Osteoblast (primary cell): Measurements from ENCODE around the gene SIX4. TPM values are rescaled to one million over a fixed set of nuclear protein-coding genes. Genes with fewer than 3 reads are reported as not detected.

Source experiments
- DNase-seq: peaks from one replicate; pipeline ENCODE4 v3.0.0; 2011; ENCODE audit warnings: low spot score, mixed read lengths; ENCODE audit not compliant: insufficient read length; ENCODE audit errors: missing footprints
- H2AFZ ChIP-seq: 2 replicates; pipeline ENCODE4 v1.6.0; 2011; ENCODE audit warnings: mild to moderate bottlenecking, low read length
- H3K27ac ChIP-seq: 2 replicates; pipeline ENCODE4 v1.5.1; 2011; ENCODE audit warnings: mild to moderate bottlenecking, low read depth, low read length, moderate library complexity
- H3K27me3 ChIP-seq: 2 replicates; pipeline ENCODE4 v1.6.0; 2012; ENCODE audit warnings: mild to moderate bottlenecking, control low read depth, inconsistent platforms, low read length, moderate library complexity; ENCODE audit not compliant: insufficient read depth
- H3K36me3 ChIP-seq: 2 replicates; pipeline ENCODE4 v1.5.1; 2011; ENCODE audit warnings: mild to moderate bottlenecking, low read length, control low read depth, moderate library complexity; ENCODE audit not compliant: insufficient read depth
- H3K4me1 ChIP-seq: 2 replicates; pipeline ENCODE4 v1.5.1; 2011; ENCODE audit warnings: mild to moderate bottlenecking, low read length, control low read depth, moderate library complexity; ENCODE audit not compliant: insufficient read depth
- H3K4me2 ChIP-seq: 2 replicates; pipeline ENCODE4 v1.6.0; 2011; ENCODE audit warnings: mild to moderate bottlenecking, low read length; ENCODE audit not compliant: insufficient read depth
- H3K4me3 ChIP-seq: fragments of 200-600 bp; sonication (generic); 3 replicates; pipeline ENCODE4 v1.5.1; 2012; ENCODE audit warnings: mild to moderate bottlenecking, low read length, inconsistent platforms; ENCODE audit not compliant: insufficient read depth
- H3K79me2 ChIP-seq: 2 replicates; pipeline ENCODE4 v1.6.0; 2012; ENCODE audit warnings: mild to moderate bottlenecking, low read length, control low read depth, inconsistent platforms; ENCODE audit not compliant: insufficient read depth
- H3K9me3 ChIP-seq: 2 replicates; pipeline ENCODE4 v1.5.1; 2011; ENCODE audit warnings: low read depth, low read length, control low read depth
- H4K20me1 ChIP-seq: 2 replicates; pipeline ENCODE4 v1.6.0; 2012; ENCODE audit warnings: mild to moderate bottlenecking, low read length, control low read depth; ENCODE audit not compliant: insufficient read depth
- total RNA-seq: library from RNA; depleted of rRNA; stranded (reverse); fragments of >200 nt; gene quantifications from 2 replicates; pipeline ENCODE4 v1.2.3, GENCODE V29; 2012
- TF ChIP-seq, protein P1 (sequence below): IDR thresholded peaks from 2 replicates; pipeline ENCODE4 v1.5.1; 2011; ENCODE audit warnings: mild to moderate bottlenecking, low read depth, low read length, moderate library complexity; ENCODE audit errors: extremely low read depth

The SIX4 gene
- total RNA-seq, 1 donor = 14.5 TPM

DNA sequence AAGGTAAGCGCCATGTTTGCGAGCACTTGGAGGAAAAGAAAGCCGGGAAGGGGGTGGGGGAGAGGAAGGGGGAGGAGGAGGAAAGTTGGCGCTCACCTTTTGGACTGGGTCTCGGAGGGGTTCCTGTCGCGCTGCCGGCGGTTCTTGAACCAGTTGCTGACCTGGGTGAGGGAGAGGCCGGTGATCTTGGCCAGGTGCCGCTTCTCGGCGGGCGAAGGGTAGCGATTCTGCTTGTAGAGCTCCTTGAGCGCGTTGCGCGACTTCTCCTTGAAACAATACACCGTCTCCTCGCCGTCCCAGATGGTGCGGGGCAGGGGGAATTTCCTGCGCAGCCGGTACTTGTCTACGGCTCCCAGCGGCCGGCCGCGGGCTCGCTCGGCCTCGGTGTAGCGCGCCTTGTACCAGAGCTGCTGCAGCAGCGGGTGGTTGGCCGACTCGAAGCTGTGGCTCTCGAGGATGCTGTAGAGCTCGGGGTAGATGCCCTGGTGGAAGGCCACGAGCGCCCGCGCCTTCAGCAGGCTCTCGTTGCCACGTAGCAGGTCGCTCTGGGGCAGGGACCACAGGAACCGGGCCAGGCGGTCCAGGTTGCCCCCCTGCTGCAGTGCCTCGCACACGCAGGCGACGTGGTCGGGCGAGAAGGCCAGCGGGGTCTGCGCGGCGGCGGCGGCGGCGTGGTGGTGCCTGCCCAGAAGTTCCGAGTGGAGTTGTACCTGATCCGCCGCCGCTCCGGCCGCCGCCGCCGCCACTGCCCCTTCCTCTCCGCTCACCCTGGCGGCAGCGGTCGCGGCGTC lies 840 bp downstream of the SIX4 start:
- Histone ChIP-seq H3K4me2 (peak overlapping the region; percentile 74), H3K36me3 (peaks cover 18% of the 10 kb centered on the region), H3K4me3 (peak overlapping the region; percentile 76), H2AFZ (peak overlapping the region; percentile 91), H3K79me2 (peaks cover 48% of the 10 kb centered on the region), H3K4me1 (peaks cover 8% of the 10 kb centered on the region), H3K27ac (peak overlapping the region; percentile 86), H3K9me3 (no peaks in the 10 kb centered on the region), H4K20me1 (peaks cover 26% of the 10 kb centered on the region), H3K27me3 (no peaks in the 10 kb centered on the region)
- TF ChIP-seq, protein P1, sequence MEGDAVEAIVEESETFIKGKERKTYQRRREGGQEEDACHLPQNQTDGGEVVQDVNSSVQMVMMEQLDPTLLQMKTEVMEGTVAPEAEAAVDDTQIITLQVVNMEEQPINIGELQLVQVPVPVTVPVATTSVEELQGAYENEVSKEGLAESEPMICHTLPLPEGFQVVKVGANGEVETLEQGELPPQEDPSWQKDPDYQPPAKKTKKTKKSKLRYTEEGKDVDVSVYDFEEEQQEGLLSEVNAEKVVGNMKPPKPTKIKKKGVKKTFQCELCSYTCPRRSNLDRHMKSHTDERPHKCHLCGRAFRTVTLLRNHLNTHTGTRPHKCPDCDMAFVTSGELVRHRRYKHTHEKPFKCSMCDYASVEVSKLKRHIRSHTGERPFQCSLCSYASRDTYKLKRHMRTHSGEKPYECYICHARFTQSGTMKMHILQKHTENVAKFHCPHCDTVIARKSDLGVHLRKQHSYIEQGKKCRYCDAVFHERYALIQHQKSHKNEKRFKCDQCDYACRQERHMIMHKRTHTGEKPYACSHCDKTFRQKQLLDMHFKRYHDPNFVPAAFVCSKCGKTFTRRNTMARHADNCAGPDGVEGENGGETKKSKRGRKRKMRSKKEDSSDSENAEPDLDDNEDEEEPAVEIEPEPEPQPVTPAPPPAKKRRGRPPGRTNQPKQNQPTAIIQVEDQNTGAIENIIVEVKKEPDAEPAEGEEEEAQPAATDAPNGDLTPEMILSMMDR = no peak
- DNase-seq = peak; percentile 81

DNA sequence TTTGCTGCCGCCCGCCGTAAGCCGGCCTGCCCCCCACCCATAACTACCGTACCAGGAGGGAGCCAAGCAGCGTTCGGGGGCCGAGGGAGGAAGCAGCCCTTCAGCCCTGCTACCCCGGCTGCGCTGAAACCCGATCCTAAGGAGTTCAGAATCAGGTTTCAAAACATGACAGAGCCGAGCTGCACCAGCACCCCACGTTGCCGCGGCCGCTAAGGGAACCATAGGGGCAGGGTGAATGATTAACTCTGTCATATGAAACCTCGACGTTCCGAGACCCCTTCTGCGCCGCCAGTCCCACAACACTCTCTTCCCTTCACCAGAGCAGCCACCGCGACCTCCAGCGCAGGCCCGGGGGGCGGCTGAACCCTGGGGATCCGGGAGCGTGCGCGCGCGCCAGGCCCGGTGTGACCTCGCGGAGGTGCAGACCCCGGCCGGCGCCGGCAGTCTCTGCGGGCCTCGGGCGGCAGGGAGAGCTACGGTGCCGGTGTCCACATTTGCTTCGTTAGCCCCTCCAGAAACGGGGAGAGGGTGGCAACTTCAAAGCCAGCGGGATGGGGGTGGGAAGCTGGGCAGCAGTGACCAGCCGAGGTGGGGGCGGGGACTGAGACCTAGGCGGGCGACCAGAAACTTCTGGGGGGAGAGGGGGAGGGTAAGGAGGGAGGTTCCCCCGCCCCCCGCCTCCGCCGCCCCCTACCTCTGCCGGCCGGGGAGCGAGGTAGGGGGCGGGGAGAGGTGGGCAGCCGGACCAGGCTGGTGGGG lies 1.6 kb downstream of the SIX4 start:
- Histone ChIP-seq H3K4me2 (peak overlapping the region; percentile 74), H3K36me3 (peaks cover 21% of the 10 kb centered on the region), H4K20me1 (peaks cover 26% of the 10 kb centered on the region), H3K27ac (peak overlapping the region; percentile 41), H3K4me1 (peaks cover 8% of the 10 kb centered on the region), H3K4me3 (peak overlapping the region; percentile 76), H3K27me3 (no peaks in the 10 kb centered on the region), H3K79me2 (peaks cover 52% of the 10 kb centered on the region), H3K9me3 (no peaks in the 10 kb centered on the region), H2AFZ (peak overlapping the region; percentile 91)
- DNase-seq = peak; percentile 87
- TF ChIP-seq, protein P1 = no peak

DNA sequence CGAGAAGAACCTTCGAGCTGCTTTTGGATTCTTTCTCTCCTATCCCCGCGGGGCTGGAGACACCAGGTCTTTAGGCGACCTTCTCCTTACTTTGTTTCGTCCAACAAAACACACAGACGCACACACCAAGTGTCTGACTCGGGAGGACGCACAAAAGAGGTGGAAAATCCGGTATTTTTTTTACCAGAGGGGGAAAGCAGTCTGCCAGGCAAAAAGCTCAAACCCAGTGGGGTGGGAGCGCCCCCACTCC lies 2.1 kb downstream of the SIX4 start:
- Histone ChIP-seq H3K4me3 (peak overlapping the region; percentile 76), H2AFZ (peak overlapping the region; percentile 72), H3K27me3 (no peaks in the 10 kb centered on the region), H3K4me1 (peaks cover 8% of the 10 kb centered on the region), H3K9me3 (no peaks in the 10 kb centered on the region), H3K27ac (peak overlapping the region; percentile 41), H3K36me3 (peaks cover 22% of the 10 kb centered on the region), H4K20me1 (peaks cover 26% of the 10 kb centered on the region), H3K79me2 (peaks cover 52% of the 10 kb centered on the region), H3K4me2 (peak overlapping the region; percentile 74)
- no peak for DNase-seq
- TF ChIP-seq, protein P1 = no peak
